GM19438 (cell line): Measurements from ENCODE around the gene KLC1.

Experiments
- ATAC-seq: cut with Tn5 transposase; IDR thresholded peaks from one replicate; pipeline ENCODE4 v1.9.1; 2021; ENCODE audit warnings: low read depth; ENCODE audit not compliant: unreplicated experiment

Gene KLC1

GRCh38 chr14:103687712-103688111 lies 58.7 kb downstream of the KLC1 start:
- ATAC-seq = no peak

GRCh38 chr14:103688441-103688840 lies 59.4 kb downstream of the KLC1 start:
- no peak for ATAC-seq

- ATAC-seq = peak; percentile 59
These were observed 60.2 kb downstream of the KLC1 start for GRCh38 chr14:103688906-103689902.

GRCh38 chr14:103690332-103690731 lies 61.3 kb downstream of the KLC1 start:
- ATAC-seq = no peak

- ATAC-seq = peak; percentile 76
These were observed 62.6 kb downstream of the KLC1 start for GRCh38 chr14:103691655-103692054.

- peak; percentile 9 for ATAC-seq
These were observed 63.1 kb downstream of the KLC1 start for GRCh38 chr14:103692159-103692558.

- no peak for ATAC-seq
These were observed 63.9 kb downstream of the KLC1 start for GRCh38 chr14:103692871-103693270.

GRCh38 chr14:103693515-103693914 lies 64.5 kb downstream of the KLC1 start:
- ATAC-seq = no peak

- no peak for ATAC-seq
These were observed 65.6 kb downstream of the KLC1 start for GRCh38 chr14:103694572-103695026.

- no peak for ATAC-seq
These were observed 66.5 kb downstream of the KLC1 start for GRCh38 chr14:103695296-103696069.

GRCh38 chr14:103696070-103696402 lies 67.0 kb downstream of the KLC1 start:
- no peak for ATAC-seq

- no peak for ATAC-seq
These were observed 67.6 kb downstream of the KLC1 start for GRCh38 chr14:103696466-103697071.

- ATAC-seq = no peak
These were observed 68.2 kb downstream of the KLC1 start for GRCh38 chr14:103697206-103697602.

- no peak for ATAC-seq
These were observed 68.8 kb downstream of the KLC1 start for GRCh38 chr14:103697603-103698379.

- no peak for ATAC-seq
These were observed 69.6 kb downstream of the KLC1 start for GRCh38 chr14:103698380-103699260.

- no peak for ATAC-seq
These were observed 70.2 kb downstream of the KLC1 start for GRCh38 chr14:103699261-103699661.

- no peak for ATAC-seq
These were observed 71.1 kb downstream of the KLC1 start for GRCh38 chr14:103699901-103700752.

- ATAC-seq = no peak
These were observed 71.9 kb downstream of the KLC1 start for GRCh38 chr14:103700753-103701490.
